ENCODE measurements around the gene CTR9. TPM values are rescaled to one million over a fixed set of nuclear protein-coding genes. Genes with fewer than 3 reads are reported as not detected.

The CTR9 gene
- 21.6 to 33.4 TPM (median 24.5 TPM) in 5 replicates for total RNA-seq (2022; extraction: Qiagen RNA extraction)

GRCh38 chr11:10750838-10751580 is at the start of gene CTR9:
CTR9 (plus strand) TSS chr11:10751246; CDS start chr11:10751413, 167 bp downstream.

GRCh38 chr11:10808553-10809372 is 57.7 kb downstream of the CTR9 start, which contains the start of gene EIF4G2:
EIF4G2 (minus strand) TSS chr11:10808926.

Other genes with a start within 250 kb of the CTR9 start
- gene RNF141, start 210.1 kb upstream of the CTR9 start, total RNA-seq (2022; extraction: Qiagen RNA extraction) = 21.4 to 30.0 TPM (median 28.6 TPM) in 5 replicates
- gene LYVE1, start 182.6 kb upstream of the CTR9 start, total RNA-seq (2022; extraction: Qiagen RNA extraction) = 0.54 to 1.2 TPM (median 1.1 TPM) in 5 replicates
- gene IRAG1, start 57.5 kb upstream of the CTR9 start, total RNA-seq (2022; extraction: Qiagen RNA extraction) = 0.03 to 0.21 TPM (median 0.06 TPM) in 5 replicates
- 490 to 851 TPM (median 552 TPM) in 5 replicates for gene EIF4G2, start 57.7 kb downstream of the CTR9 start, total RNA-seq (2022; extraction: Qiagen RNA extraction)
- 16.9 to 23.1 TPM (median 20.8 TPM) in 5 replicates for gene ZBED5, start 106.8 kb downstream of the CTR9 start, total RNA-seq (2022; extraction: Qiagen RNA extraction)

Data from A549 treated with Hydrocortisone at 1 μM for 4 hours (cell line).